Parathyroid adenoma (tissue), 2 donors: Measurements from ENCODE around the gene FBXO36.

Experiments used
- H2AFZ ChIP-seq: fragments of 300-600 bp; sonication (generic); one replicate; pipeline ENCODE4 v1.7.0; 2017; ENCODE audit warnings: antibody characterized with exemption, mild to moderate bottlenecking
- H3K27ac ChIP-seq: fragments of 300-600 bp; sonication (generic); one replicate; pipeline ENCODE4 v1.7.0; 2017
- H3K27me3 ChIP-seq: fragments of 300-600 bp; sonication (generic); one replicate; pipeline ENCODE4 v1.7.0; 2017; ENCODE audit warnings: low read length; ENCODE audit not compliant: control insufficient read depth, insufficient read depth
- H3K36me3 ChIP-seq: fragments of 300-600 bp; sonication (generic); one replicate; pipeline ENCODE4 v1.7.0; 2017; ENCODE audit warnings: low read length; ENCODE audit not compliant: control insufficient read depth, insufficient read depth
- H3K4me1 ChIP-seq: fragments of 300-600 bp; sonication (generic); one replicate; pipeline ENCODE4 v1.7.0; 2017; ENCODE audit warnings: control low read depth
- H3K4me2 ChIP-seq: fragments of 300-600 bp; sonication (generic); one replicate; pipeline ENCODE4 v1.7.0; 2017; ENCODE audit warnings: low read length
- H3K4me3 ChIP-seq: fragments of 300-600 bp; sonication (generic); one replicate; pipeline ENCODE4 v1.7.0; 2017; ENCODE audit warnings: low read depth, low read length
- H3K79me2 ChIP-seq: fragments of 300-600 bp; sonication (generic); one replicate; pipeline ENCODE4 v1.7.0; 2017; ENCODE audit warnings: control low read depth
- H3K9ac ChIP-seq: fragments of 300-600 bp; sonication (generic); one replicate; pipeline ENCODE4 v1.7.0; 2017; ENCODE audit warnings: mild to moderate bottlenecking
- H3K9me3 ChIP-seq: fragments of 300-600 bp; sonication (generic); one replicate; pipeline ENCODE4 v1.7.0; 2017; ENCODE audit warnings: low read length; ENCODE audit not compliant: control insufficient read depth
- CTCF ChIP-seq: fragments of 300-600 bp; sonication (generic); IDR thresholded peaks from one replicate; pipeline ENCODE4 v1.7.0; 2017; ENCODE audit warnings: antibody characterized with exemption, mild to moderate bottlenecking
- donor health status: primary hyperparathyroidism.

FBXO36 gene

GRCh38 chr2:229887441-229887840 lies 34.9 kb upstream of the FBXO36 start:
- Histone ChIP-seq H3K9ac (no peak overlapping the region), H3K27me3 (no peaks in the 10 kb centered on the region), H3K36me3 (no peaks in the 10 kb centered on the region), H3K27ac (no peak overlapping the region), H3K4me2 (no peak overlapping the region), H2AFZ (no peak overlapping the region), H3K4me1 (no peaks in the 10 kb centered on the region), H3K79me2 (peaks cover 42% of the 10 kb centered on the region), H3K4me3 (no peak overlapping the region), H3K9me3 (no peaks in the 10 kb centered on the region)
- TF ChIP-seq CTCF = no peak

GRCh38 chr2:229888031-229888430 lies 34.3 kb upstream of the FBXO36 start:
- no peak overlapping the region for H2AFZ ChIP-seq
- H3K4me1 ChIP-seq = no peaks in the 10 kb centered on the region

GRCh38 chr2:229889023-229889422 lies 33.3 kb upstream of the FBXO36 start:
- Histone ChIP-seq H3K9me3 (no peaks in the 10 kb centered on the region), H3K4me1 (no peaks in the 10 kb centered on the region), H3K9ac (no peak overlapping the region), H3K27me3 (no peaks in the 10 kb centered on the region), H3K27ac (no peak overlapping the region), H2AFZ (no peak overlapping the region), H3K4me3 (no peak overlapping the region), H3K36me3 (no peaks in the 10 kb centered on the region), H3K4me2 (no peak overlapping the region), H3K79me2 (peaks cover 50% of the 10 kb centered on the region)
- no peak for TF ChIP-seq CTCF

More at GRCh38 chr2:229888031-229888430, 34.3 kb upstream of the FBXO36 start:
- Histone ChIP-seq H3K36me3 (no peaks in the 10 kb centered on the region), H3K79me2 (peaks cover 46% of the 10 kb centered on the region), H3K4me2 (no peak overlapping the region), H3K27me3 (no peaks in the 10 kb centered on the region), H3K9me3 (no peaks in the 10 kb centered on the region), H3K9ac (no peak overlapping the region), H3K4me3 (no peak overlapping the region), H3K27ac (no peak overlapping the region)
- no peak for TF ChIP-seq CTCF

- H3K4me1 ChIP-seq = no peaks in the 10 kb centered on the region
These were observed 25.4 kb upstream of the FBXO36 start for GRCh38 chr2:229896857-229897256.

More at GRCh38 chr2:229896857-229897256, 25.4 kb upstream of the FBXO36 start:
- H3K27me3 ChIP-seq = no peaks in the 10 kb centered on the region
- no peaks in the 10 kb centered on the region for H3K9me3 ChIP-seq
- no peaks in the 10 kb centered on the region for H3K36me3 ChIP-seq
- peaks cover 59% of the 10 kb centered on the region for H3K79me2 ChIP-seq
- no peak overlapping the region for H3K4me2 ChIP-seq
- no peak overlapping the region for H3K9ac ChIP-seq
- no peak overlapping the region for H3K4me3 ChIP-seq
- H2AFZ ChIP-seq = no peak overlapping the region
- no peak overlapping the region for H3K27ac ChIP-seq
- TF ChIP-seq CTCF = no peak
